Keratinocyte (primary cell): ENCODE data around the gene INSR. TPM values are rescaled to one million over a fixed set of nuclear protein-coding genes. Genes with fewer than 3 reads are reported as not detected.

Experiments
- DNase-seq: peaks from one replicate; pipeline ENCODE4 v3.0.0-alpha.2; 2011; ENCODE audit warnings: low read depth, missing footprints, low spot score
- FAIRE-seq: peaks from 2 replicates; lab custom pipeline; 2011; peaks lifted over from hg19 to GRCh38; lab: Jason Lieb, UNC
- H2AFZ ChIP-seq: 2 replicates; pipeline ENCODE4 v1.6.0; 2012; ENCODE audit warnings: low read length, control low read depth, inconsistent platforms; ENCODE audit not compliant: control insufficient read depth
- H3K27ac ChIP-seq: 2 replicates; pipeline ENCODE4 v1.5.1; 2011; ENCODE audit warnings: low read length; ENCODE audit not compliant: control insufficient read depth, insufficient read depth
- H3K27me3 ChIP-seq: 3 replicates; pipeline ENCODE4 v1.6.0; 2011; ENCODE audit warnings: low read length; ENCODE audit not compliant: control insufficient read depth, insufficient read depth; ENCODE audit errors: extremely low read depth
- H3K36me3 ChIP-seq, 2 experiments: 2 replicates in 1 of 2; 3 replicates in 1 of 2; pipeline ENCODE4 v1.5.1; 2011; ENCODE audit warnings: low read length in 2 of 2, mild to moderate bottlenecking in 1 of 2; ENCODE audit not compliant: control insufficient read depth in 2 of 2, insufficient read depth in 2 of 2; ENCODE audit errors: extremely low read depth in 1 of 2
- H3K4me1 ChIP-seq: 3 replicates; pipeline ENCODE4 v1.5.1; 2011; ENCODE audit warnings: low read length; ENCODE audit not compliant: control insufficient read depth, insufficient read depth; ENCODE audit errors: extremely low read depth
- H3K4me2 ChIP-seq: 3 replicates; pipeline ENCODE4 v1.6.0; 2011; ENCODE audit warnings: low read depth, low read length; ENCODE audit not compliant: control insufficient read depth, insufficient read depth; ENCODE audit errors: extremely low read depth
- H3K4me3 ChIP-seq, 3 experiments: fragments of 200-600 bp in 1 of 3; sonication (generic) in 1 of 3; 2 replicates in 2 of 3; 3 replicates in 1 of 3; pipeline ENCODE4 v1.5.1; 2011 to 2016; ENCODE audit warnings: low read length in 3 of 3, mild to moderate bottlenecking in 3 of 3, control low read depth in 2 of 3, inconsistent platforms in 1 of 3, low read depth in 1 of 3, mixed read lengths in 1 of 3, mixed run types in 1 of 3, moderate library complexity in 1 of 3; ENCODE audit not compliant: control insufficient read depth in 2 of 3, insufficient read depth in 2 of 3; ENCODE audit errors: extremely low read depth in 1 of 3
- H3K79me2 ChIP-seq: 2 replicates; pipeline ENCODE4 v1.6.0; 2012; ENCODE audit warnings: low read length; ENCODE audit not compliant: control insufficient read depth, insufficient read depth
- H3K9ac ChIP-seq: 3 replicates; pipeline ENCODE4 v1.6.0; 2011; ENCODE audit warnings: low read length; ENCODE audit not compliant: control insufficient read depth, insufficient read depth; ENCODE audit errors: extremely low read depth
- H3K9me1 ChIP-seq: 3 replicates; pipeline ENCODE4 v1.6.0; 2011; ENCODE audit warnings: low read length; ENCODE audit not compliant: control insufficient read depth, insufficient read depth; ENCODE audit errors: extremely low read depth
- H3K9me3 ChIP-seq: 2 replicates; pipeline ENCODE4 v1.5.1; 2012; ENCODE audit warnings: low read depth, low read length; ENCODE audit not compliant: control insufficient read depth
- H4K20me1 ChIP-seq: 3 replicates; pipeline ENCODE4 v1.6.0; 2011; ENCODE audit warnings: low read length; ENCODE audit not compliant: control insufficient read depth, insufficient read depth; ENCODE audit errors: extremely low read depth
- CTCF ChIP-seq, 3 experiments: IDR thresholded peaks in 1 of 3; conservative IDR thresholded peaks in 1 of 3; optimal IDR thresholded peaks in 1 of 3; 2 replicates in 2 of 3; 3 replicates in 1 of 3; pipeline versions ENCODE3 to v1.5.1; 2011; ENCODE audit warnings: low read length in 3 of 3, mild to moderate bottlenecking in 3 of 3, moderate library complexity in 2 of 3, control low read depth in 1 of 3, inconsistent platforms in 1 of 3; ENCODE audit not compliant: insufficient read depth in 2 of 3; ENCODE audit errors: extremely low read depth in 1 of 3
- EZH2 ChIP-seq: IDR thresholded peaks from one replicate; pipeline ENCODE4 v1.6.1; 2012; ENCODE audit warnings: inconsistent platforms, mild to moderate bottlenecking, low read length, moderate library complexity
- dilution Hi-C: fragments of 300-500 bp; cut with MboI; formaldehyde crosslinking; loops from one replicate; pipeline ENCODE4 v1.7.0; 2020; ENCODE audit warnings: low sequenced_read_pairs; ENCODE audit not compliant: extremely low pct_ligation_motif_present
- polyA plus RNA-seq, 5 experiments: library from polyadenylated mRNA; depleted of rRNA in 3 of 5; stranded (reverse) in 3 of 5; stranded (forward) in 1 of 5; unstranded in 1 of 5; fragments of >200 nt; gene quantifications; 1 replicate in 1 of 5; 2 replicates in 3 of 5; 3 replicates in 1 of 5; pipeline versions ENCODE4 v1.2.1 to v1.2.3, GENCODE V29; 2011 to 2012; ENCODE audit warnings: missing spikeins in 2 of 5, low read depth in 1 of 5, low replicate concordance in 1 of 5

The INSR gene
- polyA plus RNA-seq, 1 donor (not counting 4 experiments of a cell fraction or from before 2014, with no cell fraction given): 1.2 TPM

GRCh38 chr19:7172794-7173193 is 121.4 kb downstream of the INSR start:
- Histone ChIP-seq H4K20me1 (no peaks in the 10 kb centered on the region), H2AFZ (no peak overlapping the region), H3K4me3 (no peak overlapping the region), H3K9me3 (no peaks in the 10 kb centered on the region), H3K27ac (no peak overlapping the region), H3K4me1 (no peaks in the 10 kb centered on the region), H3K27me3 (no peaks in the 10 kb centered on the region), H3K4me2 (no peak overlapping the region), H3K9me1 (no peaks in the 10 kb centered on the region), H3K79me2 (no peaks in the 10 kb centered on the region), H3K9ac (no peak overlapping the region), H3K36me3 (peaks cover 0 to 2% of the 10 kb centered on the region in 2 experiments)
- no peak for FAIRE-seq
- DNase-seq: no peak
- TF ChIP-seq CTCF (optimal IDR thresholded peaks at IDR 0.05 in 1 of 3, IDR thresholded peaks at IDR 0.05 in 1 of 3, conservative IDR thresholded peaks at IDR 0.05 in 1 of 3; ENCODE audit: extremely low read depth in 1 of 3, insufficient read depth in 2 of 3, low read length in 3 of 3) (no peak), EZH2 (no peak)
- dilution Hi-C loops: no loop called here

GRCh38 chr19:7170983-7171382 is 123.2 kb downstream of the INSR start:
- Histone ChIP-seq H3K4me3 (no peak overlapping the region), H3K9me3 (no peaks in the 10 kb centered on the region), H3K36me3 (peaks cover 0 to 2% of the 10 kb centered on the region in 2 experiments), H3K9ac (no peak overlapping the region), H3K27ac (no peak overlapping the region), H3K4me1 (no peaks in the 10 kb centered on the region), H3K27me3 (no peaks in the 10 kb centered on the region), H3K9me1 (no peaks in the 10 kb centered on the region), H4K20me1 (no peaks in the 10 kb centered on the region), H3K4me2 (no peak overlapping the region), H2AFZ (no peak overlapping the region), H3K79me2 (no peaks in the 10 kb centered on the region)
- no peak for FAIRE-seq
- dilution Hi-C loops: no loop called here
- no peak for TF ChIP-seq CTCF (optimal IDR thresholded peaks at IDR 0.05 in 1 of 3, IDR thresholded peaks at IDR 0.05 in 1 of 3, conservative IDR thresholded peaks at IDR 0.05 in 1 of 3; ENCODE audit: extremely low read depth in 1 of 3, insufficient read depth in 2 of 3, low read length in 3 of 3)
- no peak for TF ChIP-seq EZH2
- no peak for DNase-seq
